HPDE6-E6E7 (cell line): ENCODE data around the gene BMP2K.
"Not testable (repeated sequence)": the region's sequence is repeated elsewhere in the genome, so short reads cannot be mapped to it uniquely, and the experiment has no call there.

Source experiments
- DNase-seq: peaks from one replicate; pipeline ENCODE4 v3.0.0; 2011; ENCODE audit warnings: missing footprints; ENCODE audit errors: extremely low spot score

BMP2K gene

GRCh38 chr4:78863254-78863869, 87.2 kb downstream of the BMP2K start:
- DNase-seq: no peak

- no peak for DNase-seq
Observed at GRCh38 chr4:78863991-78864390, 87.8 kb downstream of the BMP2K start.

- peak; percentile 6 for DNase-seq
Observed at GRCh38 chr4:78864405-78865024, 88.4 kb downstream of the BMP2K start.

- DNase-seq: no peak
Observed at GRCh38 chr4:78865451-78865850, 89.3 kb downstream of the BMP2K start.

GRCh38 chr4:78868712-78869111, 92.6 kb downstream of the BMP2K start:
- not testable (repeated sequence) for DNase-seq

GRCh38 chr4:78870056-78870455, 93.9 kb downstream of the BMP2K start:
- no peak for DNase-seq

GRCh38 chr4:78876568-78877320, 100.6 kb downstream of the BMP2K start:
- DNase-seq: no peak

- no peak for DNase-seq
Observed at GRCh38 chr4:78878031-78878430, 101.9 kb downstream of the BMP2K start.

GRCh38 chr4:78880874-78881492, 104.8 kb downstream of the BMP2K start:
- DNase-seq: no peak

GRCh38 chr4:78885598-78885997, 109.4 kb downstream of the BMP2K start:
- no peak for DNase-seq

GRCh38 chr4:78889955-78890354, 113.8 kb downstream of the BMP2K start:
- DNase-seq: no peak

- DNase-seq: no peak
Observed at GRCh38 chr4:78899302-78899701, 123.2 kb downstream of the BMP2K start.

GRCh38 chr4:78901882-78902281, 125.7 kb downstream of the BMP2K start:
- no peak for DNase-seq

- DNase-seq: no peak
Observed at GRCh38 chr4:78902298-78902697, 126.1 kb downstream of the BMP2K start.

- no peak for DNase-seq
Observed at GRCh38 chr4:78904143-78904542, 128.0 kb downstream of the BMP2K start.

GRCh38 chr4:78907638-78908037, 131.5 kb downstream of the BMP2K start:
- DNase-seq: no peak

GRCh38 chr4:78908974-78909373, 132.8 kb downstream of the BMP2K start:
- not testable (repeated sequence) for DNase-seq

GRCh38 chr4:78910612-78911011, 134.5 kb downstream of the BMP2K start:
- no peak for DNase-seq

- DNase-seq: no peak
Observed at GRCh38 chr4:78922207-78922606, 146.1 kb downstream of the BMP2K start.

- DNase-seq: no peak
Observed at GRCh38 chr4:78923464-78924312, 147.5 kb downstream of the BMP2K start.

- no peak for DNase-seq
Observed at GRCh38 chr4:78926826-78927225, 150.7 kb downstream of the BMP2K start.

GRCh38 chr4:78928835-78929234, 152.7 kb downstream of the BMP2K start:
- DNase-seq: no peak
